Fibroblast of pulmonary artery (primary cell): Measurements from ENCODE around the gene PPIL1.

Experiments used
- DNase-seq: peaks from one replicate; pipeline ENCODE4 v3.0.0-alpha.2; 2010; ENCODE audit warnings: low read depth
- H3K4me3 ChIP-seq: replicated peaks from 2 replicates; pipeline ENCODE4 v1.5.1; 2011; ENCODE audit warnings: low read depth, mild to moderate bottlenecking, control low read depth, low read length, moderate library complexity
- CTCF ChIP-seq: IDR thresholded peaks from 2 replicates; pipeline ENCODE4 v1.5.1; 2011; ENCODE audit warnings: mild to moderate bottlenecking, control low read depth, low read length, inconsistent platforms; ENCODE audit errors: missing control alignments

Gene PPIL1

DNA sequence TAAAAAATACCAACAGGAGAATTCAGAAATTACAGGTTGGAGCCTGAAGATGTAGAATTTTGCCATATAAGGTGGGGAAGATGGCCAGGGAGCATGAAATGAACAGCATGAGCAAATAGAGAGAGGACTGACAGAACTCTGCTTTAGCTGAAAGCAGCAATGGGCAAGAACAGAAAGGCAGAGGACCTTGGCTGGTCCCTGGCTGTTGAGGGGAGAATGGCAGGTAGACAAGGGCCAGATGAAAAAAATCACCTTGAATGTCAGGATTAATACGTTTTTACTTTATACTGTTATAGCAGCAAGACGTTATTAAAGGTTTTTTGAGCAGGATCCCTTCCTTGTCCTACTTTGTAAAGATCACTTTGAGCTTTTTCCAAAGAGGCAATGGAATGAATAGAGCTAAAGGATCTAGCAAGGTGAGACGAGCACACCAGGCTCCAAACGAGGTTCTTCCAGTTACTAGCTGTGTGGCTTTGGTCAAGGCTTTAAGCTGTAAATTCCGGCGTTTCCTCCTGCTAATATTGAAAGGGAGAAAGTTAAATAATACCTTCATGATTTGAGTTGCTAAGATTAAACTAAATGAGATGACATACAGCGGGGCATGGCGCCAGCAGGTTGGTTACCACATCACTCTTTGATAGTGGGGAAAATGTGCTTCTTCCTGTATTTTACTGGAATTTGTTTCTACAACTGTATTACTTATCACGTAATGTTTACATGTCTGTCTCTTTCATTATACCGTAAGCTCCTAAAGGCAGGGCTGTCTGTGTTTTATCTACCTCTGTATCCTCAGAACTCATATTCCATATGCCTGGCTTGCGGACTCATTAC, 776 bp downstream of the PPIL1 start:
- peak; percentile 5 for TF ChIP-seq CTCF
- DNase-seq, result peak; percentile 39
- peak overlapping the region; percentile 98 for H3K4me3 ChIP-seq

GRCh38 chr6:36873115-36873514, 1.5 kb downstream of the PPIL1 start:
- H3K4me3 ChIP-seq, result no peak overlapping the region

DNA sequence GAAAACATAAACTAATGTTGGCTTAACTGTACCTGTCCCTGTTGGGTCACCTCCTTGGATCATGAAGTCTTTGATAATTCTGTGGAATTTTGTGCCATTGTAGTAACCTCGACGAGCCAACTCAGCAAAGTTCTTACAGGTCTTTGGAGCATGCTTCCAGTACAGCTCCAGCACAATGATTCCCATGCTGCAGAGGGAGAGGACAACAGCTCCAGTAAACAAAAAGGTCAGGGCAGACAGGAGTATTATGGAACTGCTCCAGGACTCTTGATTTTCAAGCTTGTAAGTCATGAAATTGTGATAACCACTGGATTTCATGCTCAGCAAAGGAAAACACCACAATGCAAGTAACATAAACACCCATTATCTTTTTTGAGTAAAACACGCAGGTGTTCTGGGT, 2.9 kb downstream of the PPIL1 start:
- TF ChIP-seq CTCF, result no peak
- DNase-seq, result no peak
- no peak overlapping the region for H3K4me3 ChIP-seq

More at GRCh38 chr6:36873115-36873514, 1.5 kb downstream of the PPIL1 start:
- no peak for DNase-seq
- no peak for TF ChIP-seq CTCF

GRCh38 chr6:36867471-36868224, 7.0 kb downstream of the PPIL1 start:
- H3K4me3 ChIP-seq, result no peak overlapping the region
- no peak for DNase-seq
- no peak for TF ChIP-seq CTCF

GRCh38 chr6:36865835-36866234, 8.8 kb downstream of the PPIL1 start:
- DNase-seq, result no peak
- no peak for TF ChIP-seq CTCF

DNA sequence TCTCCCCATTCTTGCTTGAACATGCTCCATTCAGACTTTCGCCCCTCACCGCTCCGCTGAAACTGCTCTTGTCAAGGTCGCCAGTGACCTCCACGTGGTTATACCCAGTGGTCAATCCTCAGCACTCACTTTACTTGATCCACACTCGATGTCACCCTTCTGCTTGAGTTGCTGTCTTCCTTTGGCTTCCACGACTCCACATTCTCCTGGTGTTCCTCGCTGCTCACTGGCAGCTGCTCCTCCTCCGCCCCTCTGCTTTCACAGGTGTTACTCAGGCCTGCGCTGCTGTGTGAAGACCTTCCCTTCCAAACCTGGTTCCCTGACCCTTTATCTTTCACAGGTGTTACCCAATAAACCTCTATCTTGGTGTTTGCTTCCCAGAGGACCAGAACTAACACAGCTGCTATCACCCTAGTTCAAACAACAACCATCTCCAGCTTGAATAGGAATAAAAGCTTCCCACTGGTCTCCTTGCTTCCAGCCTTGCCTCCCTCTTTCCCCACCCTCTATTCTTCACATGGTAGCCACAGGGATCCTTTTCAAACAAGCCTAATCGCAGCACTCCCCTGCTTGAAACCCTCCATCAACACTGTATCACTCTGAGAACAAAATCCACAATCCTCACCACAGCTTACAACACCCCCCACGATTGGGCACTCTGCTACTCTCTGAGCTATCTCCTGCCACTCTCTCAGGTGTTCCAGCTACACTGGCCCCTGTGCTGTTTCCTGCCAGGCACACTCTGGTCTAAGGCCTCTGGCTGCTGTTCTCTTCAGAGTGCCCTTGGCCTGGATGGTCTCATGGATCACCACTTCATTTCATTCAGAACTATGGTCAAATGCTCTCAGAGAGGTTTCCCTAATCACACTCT, 10.7 kb downstream of the PPIL1 start:
- no peak for DNase-seq
- no peak overlapping the region for H3K4me3 ChIP-seq
- TF ChIP-seq CTCF, result no peak

More at GRCh38 chr6:36865835-36866234, 8.8 kb downstream of the PPIL1 start:
- no peak overlapping the region for H3K4me3 ChIP-seq
